ENCODE measurements around the gene RNF121. TPM values are rescaled to one million over a fixed set of nuclear protein-coding genes. Genes with fewer than 3 reads are reported as not detected.

The RNF121 gene
- total RNA-seq, 1 donor from 2014 or later, result 18.4 TPM

GRCh38 chr11:71977090-71977489 lies 48.2 kb downstream of the RNF121 start:
- ATAC-seq (ENCODE audit: poor library complexity), result no peak
- no peak for DNase-seq
- intact Hi-C loops (cut with DNase I), result loop anchor here (5.0 kb wide), 2 partner anchors 115 to 170 kb away; no protein-coding TSS in a partner anchor

DNA sequence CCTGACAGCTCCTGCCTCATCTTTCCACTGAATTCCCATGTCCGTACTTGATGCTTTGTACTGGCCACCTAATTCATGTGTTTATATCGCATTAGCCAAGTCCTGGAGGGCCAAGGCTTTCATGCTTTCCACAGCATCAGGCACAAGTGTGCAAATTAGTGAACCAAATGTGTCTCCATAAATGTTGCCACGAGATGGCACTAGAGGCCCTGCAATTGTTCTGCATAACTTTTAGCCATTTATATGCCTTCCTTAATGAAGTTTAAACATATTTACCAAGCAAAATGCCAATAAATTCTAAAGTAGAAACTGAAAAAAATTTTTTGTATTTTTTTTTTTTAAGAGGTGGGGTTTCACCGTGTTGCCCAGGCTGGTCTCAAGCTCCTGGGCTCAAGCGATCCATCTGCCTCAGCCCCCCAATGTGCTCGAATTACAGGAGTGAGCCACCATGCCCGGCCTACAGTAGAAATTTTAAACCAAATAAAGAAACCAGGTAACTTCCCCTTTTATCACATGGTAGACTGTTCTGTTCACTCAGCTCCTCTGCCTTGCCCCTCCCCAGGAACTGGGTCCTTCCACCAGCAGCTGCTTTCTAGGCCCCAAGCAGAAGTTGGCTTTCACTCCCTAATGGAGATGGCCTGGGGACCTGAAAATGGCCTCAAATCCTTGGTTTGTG lies 49.0 kb downstream of the RNF121 start:
- intact Hi-C loops (cut with DNase I), result loop anchor here (5.0 kb wide), 2 partner anchors 114 to 169 kb away; no protein-coding TSS in a partner anchor
- ATAC-seq (ENCODE audit: poor library complexity) (peak; percentile 85), DNase-seq (no peak)

DNA sequence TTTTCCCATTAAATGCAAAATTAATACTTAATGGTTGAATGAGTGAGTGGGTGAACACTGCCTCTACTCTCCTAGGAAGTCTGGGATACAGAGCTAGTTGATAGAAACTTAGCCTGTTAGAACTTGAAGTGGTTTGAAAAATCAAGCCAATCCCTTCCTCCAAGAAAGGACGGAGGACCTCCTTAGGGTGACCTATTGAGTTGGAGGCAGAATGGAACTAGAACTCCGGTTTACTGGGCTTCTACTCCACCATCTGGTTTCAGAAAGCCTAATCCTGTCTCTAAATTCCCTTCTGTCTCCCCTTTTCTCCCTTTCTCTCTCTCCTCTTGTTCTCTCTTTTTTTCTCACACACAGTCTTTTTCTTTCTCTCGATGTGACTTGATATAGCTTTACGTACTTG lies 50.2 kb downstream of the RNF121 start:
- DNase-seq, result no peak
- intact Hi-C loops (cut with DNase I), result loop anchor here (5.0 kb wide), 2 partner anchors 113 to 168 kb away; no protein-coding TSS in a partner anchor
- no peak for ATAC-seq (ENCODE audit: poor library complexity)

DNA sequence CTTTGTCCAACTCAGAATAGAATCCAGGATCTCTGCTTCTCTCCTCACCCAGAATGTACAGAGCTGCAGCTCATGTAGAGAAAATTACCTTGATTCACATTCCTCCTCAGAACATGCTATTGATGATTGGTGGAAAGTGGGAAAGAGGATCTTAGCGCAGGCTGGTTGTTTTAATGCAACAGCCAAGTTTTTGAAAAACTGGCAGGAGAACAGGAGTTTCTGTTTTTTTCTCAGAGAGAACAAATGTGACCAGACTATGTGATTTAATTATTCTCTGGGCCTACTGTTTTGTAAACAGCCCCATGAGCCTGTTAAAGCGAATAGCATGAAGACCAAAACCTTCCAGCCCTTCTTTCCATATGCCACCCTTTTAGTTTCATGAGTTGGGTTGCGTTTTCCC lies 50.8 kb downstream of the RNF121 start:
- no peak for DNase-seq
- intact Hi-C loops (cut with DNase I), result loop anchor here (5.0 kb wide), 2 partner anchors 113 to 168 kb away; no protein-coding TSS in a partner anchor
- no peak for ATAC-seq (ENCODE audit: poor library complexity)

- DNase-seq (no peak), ATAC-seq (ENCODE audit: poor library complexity) (no peak)
- intact Hi-C loops (cut with DNase I), result no loop called here
Observed at GRCh38 chr11:71986131-71986530, 57.3 kb downstream of the RNF121 start.

DNA sequence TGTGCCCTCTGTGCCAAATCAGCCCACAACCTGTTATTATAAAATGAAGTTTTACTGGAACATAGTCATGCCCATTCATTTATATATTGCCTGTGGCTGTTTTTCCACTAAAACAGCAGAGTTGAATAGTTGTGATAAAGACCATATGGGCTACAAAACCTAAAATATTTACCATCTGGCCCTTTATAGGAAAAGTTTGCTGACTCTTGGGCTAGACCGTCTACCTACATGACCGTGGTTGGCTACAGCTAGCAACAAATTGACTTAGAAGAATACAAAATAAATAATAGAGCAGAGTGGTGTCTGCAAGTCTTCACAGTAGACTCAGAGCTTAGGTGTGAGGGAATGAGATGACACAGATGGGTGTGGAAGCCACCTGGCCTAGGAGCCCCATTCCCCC lies 58.7 kb downstream of the RNF121 start:
- intact Hi-C loops (cut with DNase I), result no loop called here
- DNase-seq, result no peak
- no peak for ATAC-seq (ENCODE audit: poor library complexity)

- intact Hi-C loops (cut with DNase I), result no loop called here
- DNase-seq, result no peak
- ATAC-seq (ENCODE audit: poor library complexity), result no peak
Observed at GRCh38 chr11:71988050-71988449, 59.2 kb downstream of the RNF121 start.

DNA sequence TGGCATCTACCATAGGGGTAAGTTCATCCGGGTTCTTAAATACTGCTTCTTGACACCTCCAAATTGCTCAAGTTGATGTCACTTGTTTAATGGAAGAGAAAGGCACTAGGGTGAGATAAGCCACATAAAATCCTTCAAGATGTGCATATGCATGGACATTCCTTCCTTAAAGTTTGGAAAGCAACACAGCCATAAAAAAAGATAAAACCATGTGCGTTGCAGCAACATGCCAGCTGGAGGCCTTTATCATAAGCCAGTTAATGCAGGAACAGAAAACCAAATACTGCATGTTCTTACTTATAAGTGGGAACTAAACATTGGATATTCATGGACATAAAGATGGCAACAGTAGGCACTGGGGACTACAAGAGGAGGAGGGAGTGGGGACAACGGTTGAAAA lies 61.9 kb downstream of the RNF121 start:
- intact Hi-C loops (cut with DNase I), result no loop called here
- ATAC-seq (ENCODE audit: poor library complexity) (no peak), DNase-seq (no peak)

- DNase-seq (no peak), ATAC-seq (ENCODE audit: poor library complexity) (peak; percentile 22)
- intact Hi-C loops (cut with DNase I), result no loop called here
Observed at GRCh38 chr11:71991494-71991893, 62.6 kb downstream of the RNF121 start.

DNA sequence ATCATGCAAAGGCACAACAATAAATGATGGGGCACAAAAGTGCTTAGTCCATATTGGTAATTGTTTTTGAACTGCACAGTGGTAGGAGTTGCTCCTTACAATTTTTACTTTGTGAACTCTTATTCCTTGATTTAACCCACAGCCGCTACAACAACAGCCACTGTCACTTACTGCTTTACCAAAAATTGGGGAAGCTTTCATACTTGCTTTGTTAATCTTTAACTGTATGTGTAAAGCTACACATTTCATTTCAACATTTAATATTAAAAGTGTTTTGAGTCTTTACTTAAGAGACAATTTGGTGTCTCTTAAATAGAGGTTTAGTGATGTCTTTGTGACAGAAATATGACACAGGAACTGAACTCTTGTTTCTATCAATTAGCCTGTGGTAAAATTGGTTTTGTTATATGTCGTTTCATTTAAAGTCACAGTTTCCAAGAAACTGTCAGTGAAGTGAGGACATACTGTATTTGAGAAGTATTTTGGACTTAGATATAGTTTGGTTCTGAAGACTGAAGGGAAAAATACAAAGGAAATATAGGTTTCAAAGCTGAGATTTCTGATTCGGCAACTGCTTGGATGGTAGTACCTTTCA lies 63.4 kb downstream of the RNF121 start:
- no peak for DNase-seq
- ATAC-seq (ENCODE audit: poor library complexity), result no peak
- intact Hi-C loops (cut with DNase I), result no loop called here

DNA sequence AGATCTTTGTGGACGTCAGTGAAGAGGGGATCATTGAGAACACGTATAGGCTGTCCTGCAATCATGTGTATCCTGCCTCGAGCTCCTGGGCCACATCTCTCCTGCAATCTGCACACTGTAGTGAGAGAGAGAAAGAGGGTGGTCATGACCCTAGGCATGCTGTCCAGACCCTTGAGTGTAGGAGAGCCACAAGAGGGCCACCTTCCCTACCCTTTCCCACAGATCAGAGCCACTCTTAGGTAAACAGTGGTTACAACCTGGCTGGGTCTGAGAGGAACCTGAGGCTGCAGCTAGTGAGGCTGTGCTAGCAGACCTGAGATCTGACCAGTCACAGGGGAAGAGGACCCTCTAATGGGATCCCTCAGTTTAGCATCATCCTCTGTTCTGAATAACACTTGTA lies 65.9 kb downstream of the RNF121 start:
- no peak for DNase-seq
- intact Hi-C loops (cut with DNase I), result no loop called here
- ATAC-seq (ENCODE audit: poor library complexity), result no peak

GRCh38 chr11:71995726-71996291 lies 67.0 kb downstream of the RNF121 start:
- intact Hi-C loops (cut with DNase I), result no loop called here
- DNase-seq (no peak), ATAC-seq (ENCODE audit: poor library complexity) (no peak)

- intact Hi-C loops (cut with DNase I), result no loop called here
- no peak for DNase-seq
- ATAC-seq (ENCODE audit: poor library complexity), result no peak
Observed at GRCh38 chr11:71996517-71996916, 67.7 kb downstream of the RNF121 start.

DNA sequence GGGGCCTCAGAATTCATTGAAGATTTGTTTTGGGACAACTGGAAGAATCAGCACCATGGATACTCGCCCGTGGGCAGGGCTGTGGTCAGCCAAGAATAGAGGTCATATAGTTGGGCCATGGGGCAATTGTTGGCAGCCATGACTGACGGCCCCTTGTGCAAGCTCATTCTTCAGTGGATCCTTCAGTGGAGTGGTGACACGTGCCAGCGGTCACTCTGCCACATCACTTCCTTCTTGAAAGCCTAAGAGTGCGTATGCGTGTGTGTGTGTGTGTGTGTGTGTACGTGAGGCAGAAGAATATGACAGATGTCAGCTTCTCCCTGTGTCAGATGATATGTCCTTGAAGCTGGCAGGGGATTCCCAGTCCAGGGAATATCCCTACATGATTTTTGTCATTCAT lies 68.1 kb downstream of the RNF121 start:
- DNase-seq (peak; percentile 79), ATAC-seq (ENCODE audit: poor library complexity) (peak; percentile 65)
- intact Hi-C loops (cut with DNase I), result no loop called here

DNA sequence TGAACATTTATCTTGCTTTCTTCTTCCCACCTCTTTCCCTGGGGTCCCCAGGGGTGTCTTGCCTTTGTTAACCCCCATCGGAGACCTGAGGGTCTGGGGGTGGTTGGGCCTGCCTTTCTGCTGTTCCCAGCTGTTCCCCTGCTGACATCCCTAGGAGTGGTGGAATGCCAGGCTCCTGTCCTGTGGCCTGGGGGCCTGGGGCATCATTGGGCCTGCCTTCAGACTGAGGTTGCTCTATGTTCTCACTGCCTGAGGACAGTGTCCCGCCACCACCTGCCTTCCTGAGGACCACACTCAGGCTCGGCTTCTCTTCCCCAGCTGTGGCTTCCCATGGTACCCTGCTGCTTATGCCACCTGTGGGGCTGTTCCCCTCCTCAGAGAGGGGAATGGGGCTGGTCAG lies 68.7 kb downstream of the RNF121 start:
- ATAC-seq (ENCODE audit: poor library complexity) (no peak), DNase-seq (no peak)
- intact Hi-C loops (cut with DNase I), result no loop called here

DNA sequence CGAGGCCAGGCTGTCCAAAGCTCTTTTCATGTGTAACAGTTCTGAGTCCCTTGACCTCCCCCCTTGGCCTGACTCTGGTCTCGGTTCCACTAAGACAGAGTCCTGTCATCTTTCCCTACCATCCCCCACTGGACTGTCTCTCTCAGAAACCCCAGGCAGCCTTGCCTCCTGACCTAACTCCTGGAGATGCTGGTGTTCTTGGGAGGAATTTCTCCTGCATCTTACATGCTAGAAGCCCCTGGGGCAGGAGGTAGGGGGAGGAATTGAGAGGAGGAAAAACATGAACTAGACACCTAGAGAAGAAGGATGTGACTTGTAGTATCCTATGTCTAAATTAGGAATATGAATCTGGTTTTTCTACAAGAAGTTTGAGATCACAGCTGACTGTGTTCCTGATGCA lies 69.2 kb downstream of the RNF121 start:
- DNase-seq (no peak), ATAC-seq (ENCODE audit: poor library complexity) (no peak)
- intact Hi-C loops (cut with DNase I), result no loop called here

- peak; percentile 10 for ATAC-seq (ENCODE audit: poor library complexity)
- intact Hi-C loops (cut with DNase I), result no loop called here
Observed at GRCh38 chr11:71998649-71999310, 69.9 kb downstream of the RNF121 start, which contains the start of gene IL18BP. Gene IL18BP, plus strand, starts transcription at chr11:71998909. Its CDS starts 1,076 bp downstream, at chr11:71999985.

DNA sequence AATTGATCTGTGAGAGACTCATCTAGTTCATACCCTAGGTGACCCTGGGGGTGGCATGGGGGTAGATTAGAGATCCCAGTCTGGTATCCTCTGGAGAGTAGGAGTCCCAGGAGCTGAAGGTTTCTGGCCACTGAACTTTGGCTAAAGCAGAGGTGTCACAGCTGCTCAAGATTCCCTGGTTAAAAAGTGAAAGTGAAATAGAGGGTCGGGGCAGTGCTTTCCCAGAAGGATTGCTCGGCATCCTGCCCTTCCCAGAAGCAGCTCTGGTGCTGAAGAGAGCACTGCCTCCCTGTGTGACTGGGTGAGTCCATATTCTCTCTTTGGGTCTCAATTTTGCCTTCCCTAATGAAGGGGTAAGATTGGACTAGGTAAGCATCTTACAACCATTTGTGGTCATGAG lies 70.5 kb downstream of the RNF121 start:
- DNase-seq (peak; percentile 59), ATAC-seq (ENCODE audit: poor library complexity) (peak; percentile 26)
- intact Hi-C loops (cut with DNase I), result no loop called here

More at GRCh38 chr11:71998649-71999310, 69.9 kb downstream of the RNF121 start, which contains the start of gene IL18BP:
- peak; percentile 56 for DNase-seq

- DNase-seq (no peak), ATAC-seq (ENCODE audit: poor library complexity) (peak; percentile 1)
- intact Hi-C loops (cut with DNase I), result no loop called here
Observed at GRCh38 chr11:71999798-72000197, 71.0 kb downstream of the RNF121 start.

Measured in Right ventricle myocardium superior (tissue), 1 donor.